HepG2 (cell line): Measurements from ENCODE around the gene ZNF134. TPM values are rescaled to one million over a fixed set of nuclear protein-coding genes. Genes with fewer than 3 reads are reported as not detected.
A peak's percentile ranks its signal among the peaks of the same experiment; 100 is the strongest.

Source experiments
- ATAC-seq: fragments of 200-7000 bp; cut with Tn5 transposase; 3 replicates; pipeline ENCODE4 v1.9.1; 2020; ENCODE audit warnings: mild to moderate bottlenecking, moderate library complexity
- Bru-seq: library from RNA; stranded (reverse); fragments of 400-500 nt; gene quantifications from one replicate; lab custom pipeline; 2021; lab: Mats Ljungman, UMichigan
- BruChase-seq, 2 experiments: library from RNA; stranded (reverse); fragments of 400-500 nt; gene quantifications; one replicate each; lab custom pipeline; 2021; lab: Mats Ljungman, UMichigan
- BruUV-seq: library from RNA; stranded (reverse); fragments of 400-500 nt; replicated peaks from 2 replicates; lab custom pipeline; 2021; lab: Mats Ljungman, UMichigan
- CTCF ChIA-PET: fragments of 300-600 bp; formaldehyde crosslinking; extraction: SDS; loops from one replicate; lab custom pipeline; 2021; ENCODE audit warnings: low total read pairs, inconsistent platforms, low intra/inter-chr PET ratio; lab: Yijun Ruan, JAX
- POLR2A ChIA-PET: fragments of 350-600 bp; sonication (Branson Sonifier 250); formaldehyde crosslinking; loops from one replicate; lab custom pipeline; 2020; ENCODE audit warnings: antibody characterized with exemption, inconsistent platforms; lab: Yijun Ruan, JAX
- DNase-seq: peaks from one replicate; pipeline ENCODE4 v3.0.0-alpha.2; 2015; ENCODE audit warnings: low spot score
- FAIRE-seq: peaks from 3 replicates; lab custom pipeline; 2011; peaks lifted over from hg19 to GRCh38; lab: Jason Lieb, UNC
- H2AFZ ChIP-seq: one replicate; pipeline ENCODE4 v1.6.1; 2011; ENCODE audit warnings: low read length, inconsistent platforms
- H3K27ac ChIP-seq: fragments of 300-600 bp; 3 replicates; pipeline ENCODE4 v1.8.0; 2011; ENCODE audit warnings: mixed run types, mild to moderate bottlenecking, mixed read lengths, low read length, inconsistent platforms; ENCODE audit not compliant: insufficient read depth; ENCODE audit errors: extremely low read length
- H3K27me3 ChIP-seq, 2 experiments: fragments of 200-600 bp in 1 of 2; 2 replicates in 1 of 2; 3 replicates in 1 of 2; pipeline versions ENCODE4 v1.6.0 to v1.8.0; 2011; ENCODE audit warnings: low read length in 2 of 2, mild to moderate bottlenecking in 2 of 2, moderate library complexity in 2 of 2, inconsistent platforms in 1 of 2; ENCODE audit not compliant: insufficient read depth in 2 of 2, control insufficient read depth in 1 of 2
- H3K36me3 ChIP-seq, 2 experiments: fragments of 200-600 bp in 1 of 2; replicated peaks in 1 of 2; 2 replicates in 1 of 2; 3 replicates in 1 of 2; pipeline versions ENCODE4 v1.5.1 to v1.8.0; 2011; ENCODE audit warnings: low read length in 2 of 2, inconsistent platforms in 1 of 2; ENCODE audit not compliant: insufficient read depth in 2 of 2, control insufficient read depth in 1 of 2
- H3K4me1 ChIP-seq: 2 replicates; pipeline ENCODE4 v1.5.1; 2012; ENCODE audit warnings: low read length, inconsistent platforms; ENCODE audit not compliant: insufficient read depth
- H3K4me2 ChIP-seq: 2 replicates; pipeline ENCODE4 v1.6.0; 2011; ENCODE audit warnings: low read depth, low read length, inconsistent platforms
- H3K4me3 ChIP-seq, 3 experiments: fragments of 200-600 bp in 1 of 3; sonication (generic), shearing (Covaris generic) in 1 of 3; replicated peaks in 1 of 3; 2 replicates each; pipeline ENCODE4 v1.5.1; 2011 to 2016; ENCODE audit warnings: low read length in 3 of 3, inconsistent platforms in 2 of 3, low read depth in 2 of 3, mild to moderate bottlenecking in 2 of 3, control low read depth in 1 of 3, mixed read lengths in 1 of 3; ENCODE audit not compliant: insufficient read depth in 1 of 3
- H3K79me2 ChIP-seq: one replicate; pipeline ENCODE4 v1.6.1; 2011; ENCODE audit warnings: low read length, inconsistent platforms; ENCODE audit not compliant: insufficient read depth
- H3K9ac ChIP-seq: 2 replicates; pipeline ENCODE4 v1.6.0; 2011; ENCODE audit warnings: mild to moderate bottlenecking, low read depth, low read length, inconsistent platforms; ENCODE audit not compliant: insufficient read depth
- H3K9me3 ChIP-seq: 2 replicates; pipeline ENCODE4 v1.5.1; 2012; ENCODE audit warnings: mild to moderate bottlenecking, low read length
- H4K20me1 ChIP-seq: 2 replicates; pipeline ENCODE4 v1.6.0; 2011; ENCODE audit warnings: inconsistent platforms, mild to moderate bottlenecking, low read length, moderate library complexity; ENCODE audit not compliant: insufficient read depth
- FOXC1 ChIP-seq: sonication (generic); formaldehyde crosslinking; IDR thresholded peaks from 2 replicates; pipeline ENCODE4 v1.8.0; 2022; ENCODE audit warnings: mild to moderate bottlenecking, missing genetic modification reagents, borderline replicate concordance
- FOXP4 ChIP-seq: sonication (generic); formaldehyde crosslinking; IDR thresholded peaks from 2 replicates; pipeline ENCODE4 v1.4.0; 2020; ENCODE audit warnings: missing genetic modification reagents
- GLI4 ChIP-seq: sonication (generic); formaldehyde crosslinking; IDR thresholded peaks from 2 replicates; pipeline ENCODE4 v1.5.1; 2020; ENCODE audit warnings: missing genetic modification reagents, mild to moderate bottlenecking, moderate library complexity, borderline replicate concordance
- HHEX ChIP-seq: IDR thresholded peaks from 2 replicates; pipeline ENCODE4 v1.6.1; 2016; ENCODE audit warnings: control low read depth
- KAT7 ChIP-seq: IDR thresholded peaks from 2 replicates; pipeline ENCODE4 v1.6.1; 2018; ENCODE audit warnings: borderline replicate concordance, missing compliant biosample characterization
- TEAD3 ChIP-seq: optimal IDR thresholded peaks from 2 replicates; pipeline ENCODE3; 2016; ENCODE audit warnings: borderline replicate concordance
- ZFP82 ChIP-seq: sonication (generic); formaldehyde crosslinking; IDR thresholded peaks from 2 replicates; pipeline ENCODE4 v1.5.1; 2020; ENCODE audit warnings: mild to moderate bottlenecking, missing genetic modification reagents, borderline replicate concordance
- ZNF280D ChIP-seq: sonication (generic); formaldehyde crosslinking; IDR thresholded peaks from 2 replicates; pipeline ENCODE4 v1.5.1; 2020; ENCODE audit warnings: mild to moderate bottlenecking, missing genetic modification reagents
- WGBS: methylation state at CpG from one replicate; pipeline ENCODE4 v1.1.6; 2017; ENCODE audit warnings: low lambda C conversion rate; 5-methylcytosine and 5-hydroxymethylcytosine counted together
- in situ Hi-C: cut with HindIII; loops from 2 replicates; pipeline ENCODE4 v1.10.0; 2017; ENCODE audit warnings: low pct_unique_long_range_greater_than_20kb; ENCODE audit not compliant: extremely low pct_ligation_motif_present
- intact Hi-C: fragments of 100-400 bp; cut with micrococcal nuclease; formaldehyde crosslinking; loops from one replicate; pipeline ENCODE4 v1.10.0; 2022; ENCODE audit not compliant: unreplicated experiment
- long read RNA-seq, 2 experiments: library from RNA in 1 of 2; library from polyadenylated mRNA in 1 of 2; stranded (forward) in 1 of 2; unstranded in 1 of 2; transcript quantifications; one replicate each; pipeline ENCODE4 v2.0.0, GENCODE V29; 2019 to 2022
- polyA minus RNA-seq, 3 experiments: library from RNA; depleted of rRNA, polyadenylated mRNA; stranded (reverse); fragments of >200 nt; gene quantifications; 2 replicates each; pipeline ENCODE4 v1.2.3, GENCODE V29; 2011; ENCODE audit warnings: low replicate concordance in 1 of 3
- polyA plus RNA-seq, 8 experiments: library from polyadenylated mRNA; depleted of rRNA in 3 of 8; stranded (reverse) in 7 of 8; unstranded in 1 of 8; fragments of >200 nt; fragmentation: Illumina TruSeq in 4 of 8; extraction: Trizol in 4 of 8; gene quantifications; 2 replicates each; pipeline versions ENCODE4 v1.2.1 to v1.2.3, GENCODE V29; 2011 to 2016; ENCODE audit warnings: low read depth in 4 of 8, missing spikeins in 1 of 8, mixed read lengths in 1 of 8; ENCODE audit not compliant: insufficient read depth in 1 of 8
- total RNA-seq, 5 experiments: library from RNA; depleted of rRNA; stranded (reverse); fragments of >200 nt; fragmentation: Illumina TruSeq; extraction: Trizol; gene quantifications; 2 replicates each; pipeline ENCODE4 v1.2.3, GENCODE V29; 2016; ENCODE audit warnings: low read depth in 1 of 5
- TF ChIP-seq, protein P1 (sequence below): sonication (generic); formaldehyde crosslinking; conservative IDR thresholded peaks from 2 replicates; pipeline ENCODE4 v1.8.1; 2023; ENCODE audit warnings: missing genetic modification reagents

The ZNF134 gene
- total RNA-seq (2016; rRNA removed; fragmentation: Illumina TruSeq; extraction: Trizol) (17.1 and 19.4 TPM in 2 replicates), polyA plus RNA-seq (2011; rRNA removed) (6.8 and 7.1 TPM in 2 replicates), polyA minus RNA-seq (2011; rRNA and poly(A)+ RNA removed; ENCODE audit: low replicate concordance) (6.2 and 7.8 TPM in 2 replicates), Bru-seq, nascent RNA (percentile 94 among the genes with signal in this experiment), BruChase-seq, experiment 1, labeled RNA remaining after a 6-hour chase (percentile 83 among the genes with signal in this experiment), BruChase-seq, experiment 2, labeled RNA remaining after a 2-hour chase (percentile 94 among the genes with signal in this experiment)
- total RNA-seq (2016; cell fraction: cytosol; rRNA removed; fragmentation: Illumina TruSeq; extraction: Trizol; ENCODE audit: low read depth) = 5.1 and 5.7 TPM in 2 replicates
- total RNA-seq (2016; cell fraction: insoluble cytoplasmic fraction; rRNA removed; fragmentation: Illumina TruSeq; extraction: Trizol) = 16.6 and 17.1 TPM in 2 replicates
- total RNA-seq (2016; cell fraction: membrane; rRNA removed; fragmentation: Illumina TruSeq; extraction: Trizol) = 10.5 and 12.5 TPM in 2 replicates
- 15.2 and 16.8 TPM in 2 replicates for total RNA-seq (2016; cell fraction: nucleus; rRNA removed; fragmentation: Illumina TruSeq; extraction: Trizol)
- polyA plus RNA-seq (2011; cell fraction: cytosol; rRNA removed) = 7.4 and 8.2 TPM in 2 replicates
- polyA plus RNA-seq (2011; cell fraction: nucleus; rRNA removed) = 7.9 and 9.9 TPM in 2 replicates
- polyA plus RNA-seq (2012) = 9.0 and 9.4 TPM in 2 replicates
- polyA plus RNA-seq (2016; cell fraction: cytosol; fragmentation: Illumina TruSeq; extraction: Trizol; ENCODE audit: low read depth) = 0.70 and 1.1 TPM in 2 replicates
- 8.9 TPM in 2 replicates for polyA plus RNA-seq (2016; cell fraction: insoluble cytoplasmic fraction; fragmentation: Illumina TruSeq; extraction: Trizol; ENCODE audit: low read depth)
- 2.8 and 2.9 TPM in 2 replicates for polyA plus RNA-seq (2016; cell fraction: membrane; fragmentation: Illumina TruSeq; extraction: Trizol; ENCODE audit: low read depth)
- polyA plus RNA-seq (2016; cell fraction: nucleus; fragmentation: Illumina TruSeq; extraction: Trizol; ENCODE audit: insufficient read depth, low read depth) = 11.8 and 12.8 TPM in 2 replicates
- polyA minus RNA-seq (2011; cell fraction: cytosol; rRNA and poly(A)+ RNA removed) = 6.0 and 6.7 TPM in 2 replicates
- 18.2 and 24.7 TPM in 2 replicates for polyA minus RNA-seq (2011; cell fraction: nucleus; rRNA and poly(A)+ RNA removed)
- long read RNA-seq, experiment 1, full-length matches to known transcripts = 13 of 16 reads
- long read RNA-seq, experiment 1, partial matches to known transcripts = 0 of 16 reads
- long read RNA-seq, experiment 1, other reads (novel, unspliced or antisense) = 3 of 16 reads
- long read RNA-seq, experiment 2, full-length matches to known transcripts = 15 of 29 reads
- long read RNA-seq, experiment 2, partial matches to known transcripts = 0 of 29 reads
- long read RNA-seq, experiment 2, other reads (novel, unspliced or antisense) = 14 of 29 reads

GRCh38 chr19:57613941-57614743, at the start of gene ZNF134:
TSS of gene ZNF134 (plus strand) at chr19:57614242. CDS start at chr19:57619469, 5,227 bp downstream.
- intact Hi-C loops (loop anchor here (1.0 to 2.0 kb wide), 2 partner anchors 35 to 251 kb away; partner anchors contain the start of genes TRAPPC2B and ZNF547), in situ Hi-C loops (no loop called here)
- Histone ChIP-seq H3K27me3 (no peaks in the 10 kb centered on the region; a peak in 1 of 5 replicates), H4K20me1 (no peaks in the 10 kb centered on the region), H3K4me3 (peak within 1 kb of the TSS; percentile 92 to 97 (median 97)), H2AFZ (peak within 1 kb of the TSS; percentile 52), H3K4me2 (peak within 1 kb of the TSS; percentile 96), H3K79me2 (peaks cover 51% of the 10 kb centered on the region), H3K9ac (peak within 1 kb of the TSS; percentile 89), H3K36me3 (peaks cover 14 to 32% of the 10 kb centered on the region in 2 experiments), H3K9me3 (peaks cover 8% of the 10 kb centered on the region; the same call in 1 of the 2 replicates), H3K27ac (peak within 1 kb of the TSS; percentile 59), H3K4me1 (peaks cover 42% of the 10 kb centered on the region)
- POLR2A ChIA-PET = interaction anchor here (0.6 to 1.7 kb wide), 5 partner anchors 19 to 302 kb away, joined by 3 to 14 read pairs (median 4); partner anchors contain the start of genes ZNF211, ZNF417 and ZNF551
- DNase-seq = peak; percentile 87
- WGBS = 5% methylated on average over 14 of the region's 64 CpGs
- peak; percentile 99 for ATAC-seq
- CTCF ChIA-PET = no interaction called here
- BruUV-seq = TSS peak; percentile 70
- peak; percentile 89 for FAIRE-seq
- TF ChIP-seq HHEX (no peak), KAT7 (CRISPR knock-in tag) (peak; percentile 68; the same call in 1 of the 2 replicates), FOXP4 (CRISPR knock-in tag) (0 out of 2 replicates have a peak, but pooled peaks have one; percentile 23), FOXC1 (CRISPR knock-in tag) (peak; percentile 76; the same call in 1 of the 2 replicates), ZFP82 (CRISPR knock-in tag) (no peak), ZNF280D (no peak; the same call in 1 of the 2 replicates), TEAD3 (CRISPR knock-in tag) (peak; percentile 67), GLI4 (CRISPR knock-in tag) (no peak; the same call in 1 of the 2 replicates)
- TF ChIP-seq, protein P1, sequence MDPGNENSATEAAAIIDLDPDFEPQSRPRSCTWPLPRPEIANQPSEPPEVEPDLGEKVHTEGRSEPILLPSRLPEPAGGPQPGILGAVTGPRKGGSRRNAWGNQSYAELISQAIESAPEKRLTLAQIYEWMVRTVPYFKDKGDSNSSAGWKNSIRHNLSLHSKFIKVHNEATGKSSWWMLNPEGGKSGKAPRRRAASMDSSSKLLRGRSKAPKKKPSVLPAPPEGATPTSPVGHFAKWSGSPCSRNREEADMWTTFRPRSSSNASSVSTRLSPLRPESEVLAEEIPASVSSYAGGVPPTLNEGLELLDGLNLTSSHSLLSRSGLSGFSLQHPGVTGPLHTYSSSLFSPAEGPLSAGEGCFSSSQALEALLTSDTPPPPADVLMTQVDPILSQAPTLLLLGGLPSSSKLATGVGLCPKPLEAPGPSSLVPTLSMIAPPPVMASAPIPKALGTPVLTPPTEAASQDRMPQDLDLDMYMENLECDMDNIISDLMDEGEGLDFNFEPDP = 0 out of 2 replicates have a peak, but pooled peaks have one; percentile 82
